Right lobe of liver (tissue), 6 donors: ENCODE results near the gene DPYD. TPM values are rescaled to one million over a fixed set of nuclear protein-coding genes. Genes with fewer than 3 reads are reported as not detected.
A peak's percentile ranks its signal among the peaks of the same experiment; 100 is the strongest.

ENCODE experiments used
- ATAC-seq, 4 donors: fragments of 200-7000 bp; cut with Tn5 transposase; one replicate each; pipeline ENCODE4 v1.9.1; 2020; ENCODE audit warnings: mild to moderate bottlenecking in 4 of 4, moderate library complexity in 4 of 4
- DNase-seq, 3 donors: peaks; one replicate each; pipeline ENCODE4 v3.0.0-alpha.2; 2020
- H3K27ac ChIP-seq, 3 donors: fragments of 200-600 bp; one replicate each; pipeline ENCODE4 v1.8.0; 2022
- H3K27me3 ChIP-seq, 2 donors: fragments of 200-600 bp; one replicate each; pipeline ENCODE4 v1.8.0; 2022
- H3K36me3 ChIP-seq, 4 donors: fragments of 200-600 bp; sonication (generic) in 1 of 4; one replicate each; pipeline versions ENCODE4 v1.5.1 to v1.8.0; 2017 to 2022; ENCODE audit warnings: control low read depth in 1 of 4
- H3K4me1 ChIP-seq, 4 donors: fragments of 200-600 bp; sonication (generic) in 1 of 4; one replicate each; pipeline versions ENCODE4 v1.5.1 to v1.8.0; 2017 to 2022; ENCODE audit warnings: control low read depth in 1 of 4
- H3K4me3 ChIP-seq, 3 donors: fragments of 200-600 bp; one replicate each; pipeline ENCODE4 v1.8.0; 2022
- H3K9me3 ChIP-seq, 4 donors: fragments of 200-600 bp; sonication (generic) in 1 of 4; one replicate each; pipeline versions ENCODE4 v1.5.1 to v1.8.0; 2017 to 2022; ENCODE audit warnings: control low read depth in 1 of 4
- POLR2A ChIP-seq: fragments of 450-650 bp; IDR thresholded peaks from one replicate; pipeline ENCODE4 v1.6.1; 2017; ENCODE audit warnings: antibody characterized with exemption, mild to moderate bottlenecking
- WGBS: methylation state at CpG from one replicate; pipeline ENCODE4 v1.1.6; 2018; ENCODE audit warnings: low coverage, low lambda C conversion rate; ENCODE audit not compliant: insufficient coverage; ENCODE audit errors: missing lambda C conversion rate; 5-methylcytosine and 5-hydroxymethylcytosine counted together
- intact Hi-C, 2 donors: fragments of 100-400 bp; cut with DNase I; formaldehyde crosslinking; loops; one replicate each; pipeline versions ENCODE4 v1.11.2 to v1.14.1; 2022
- total RNA-seq, 6 experiments: library from RNA; depleted of rRNA in 2 of 6; stranded (reverse); fragments of >200 nt in 2 of 6; fragmentation: NEBNext Ultra II Directional in 3 of 6; extraction: Animal tissue kit (Norgen Biotek cat#: 25700) in 3 of 6; gene quantifications; one replicate each; pipeline versions ENCODE4 v1.1.0 to v1.2.4, GENCODE V29; 2016 to 2023
- TF ChIP-seq, protein P1 (sequence below), 4 donors: fragments of 200-600 bp in 3 of 4; fragments of 450-650 bp in 1 of 4; IDR thresholded peaks; one replicate each; pipeline versions ENCODE4 v1.5.1 to v1.8.0; 2016 to 2022; ENCODE audit warnings: antibody characterized with exemption in 4 of 4, mild to moderate bottlenecking in 2 of 4
- donor health status: DM: no; HTN: yes; CAD: no.
- donor health status: DM: no; HTN: no; CAD: no.
- donor health status: DM: no; HTN: no; CAD: no.
- donor health status: DM: no; HTN: yes; CAD: no.
- donor health status: DM: no; HTN: yes; CAD: no.

DPYD gene
- total RNA-seq, 6 experiments from 2014 or later: 25.2 to 74.4 (median 40.0) TPM

DNA sequence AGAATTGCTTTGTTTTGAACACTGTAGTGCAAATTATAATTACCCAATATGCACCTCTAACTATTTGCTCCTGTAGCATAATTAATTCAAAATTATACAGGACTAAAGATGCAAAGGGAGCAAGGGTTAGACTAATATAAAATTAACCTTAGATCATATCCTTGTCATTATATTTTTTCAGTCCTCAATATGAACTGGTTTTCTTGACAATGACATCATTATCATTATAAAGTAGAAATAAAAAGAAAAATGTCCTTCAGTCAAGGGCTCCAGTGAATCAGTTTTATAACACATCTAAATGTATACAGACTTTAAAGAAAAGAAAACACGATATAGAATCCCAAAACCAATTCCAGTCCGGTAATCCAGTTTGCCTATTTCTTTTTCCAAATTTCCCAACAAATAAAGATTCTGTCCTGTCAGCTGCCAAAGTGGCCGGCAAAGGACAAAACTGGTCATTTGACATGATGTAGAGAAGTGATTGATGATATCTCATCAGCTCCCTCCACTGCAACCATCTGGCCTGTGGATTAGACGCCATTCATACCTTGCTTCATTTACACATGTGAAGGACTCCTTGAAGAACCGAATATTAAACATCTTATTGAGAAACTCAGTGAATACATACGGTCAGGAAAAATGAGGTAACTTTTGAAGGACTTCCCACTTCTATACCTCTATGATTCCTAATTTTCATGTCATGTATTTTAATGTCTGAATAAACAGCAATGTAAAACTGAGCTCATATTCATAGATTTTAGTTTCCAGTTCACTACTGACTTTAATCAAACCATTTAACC is 15.5 kb downstream of the DPYD start:
- DNase-seq (no peak), ATAC-seq (no peak)
- peaks cover 0 to 19% (median 2%) of the 10 kb centered on the region in 4 donors for H3K4me1 ChIP-seq
- intact Hi-C loops: no loop called here
- H3K9me3 ChIP-seq: no peaks in the 10 kb centered on the region
- H3K4me3 ChIP-seq: no peak overlapping the region
- TF ChIP-seq, protein P1, sequence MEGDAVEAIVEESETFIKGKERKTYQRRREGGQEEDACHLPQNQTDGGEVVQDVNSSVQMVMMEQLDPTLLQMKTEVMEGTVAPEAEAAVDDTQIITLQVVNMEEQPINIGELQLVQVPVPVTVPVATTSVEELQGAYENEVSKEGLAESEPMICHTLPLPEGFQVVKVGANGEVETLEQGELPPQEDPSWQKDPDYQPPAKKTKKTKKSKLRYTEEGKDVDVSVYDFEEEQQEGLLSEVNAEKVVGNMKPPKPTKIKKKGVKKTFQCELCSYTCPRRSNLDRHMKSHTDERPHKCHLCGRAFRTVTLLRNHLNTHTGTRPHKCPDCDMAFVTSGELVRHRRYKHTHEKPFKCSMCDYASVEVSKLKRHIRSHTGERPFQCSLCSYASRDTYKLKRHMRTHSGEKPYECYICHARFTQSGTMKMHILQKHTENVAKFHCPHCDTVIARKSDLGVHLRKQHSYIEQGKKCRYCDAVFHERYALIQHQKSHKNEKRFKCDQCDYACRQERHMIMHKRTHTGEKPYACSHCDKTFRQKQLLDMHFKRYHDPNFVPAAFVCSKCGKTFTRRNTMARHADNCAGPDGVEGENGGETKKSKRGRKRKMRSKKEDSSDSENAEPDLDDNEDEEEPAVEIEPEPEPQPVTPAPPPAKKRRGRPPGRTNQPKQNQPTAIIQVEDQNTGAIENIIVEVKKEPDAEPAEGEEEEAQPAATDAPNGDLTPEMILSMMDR (IDR thresholded peaks at IDR 0.05): no peak
- no peak for TF ChIP-seq POLR2A
- H3K27ac ChIP-seq: no peak overlapping the region
- no peaks in the 10 kb centered on the region for H3K36me3 ChIP-seq
- WGBS: 73% methylated on average over 6 of the region's 6 CpGs
- no peaks in the 10 kb centered on the region for H3K27me3 ChIP-seq

DNA sequence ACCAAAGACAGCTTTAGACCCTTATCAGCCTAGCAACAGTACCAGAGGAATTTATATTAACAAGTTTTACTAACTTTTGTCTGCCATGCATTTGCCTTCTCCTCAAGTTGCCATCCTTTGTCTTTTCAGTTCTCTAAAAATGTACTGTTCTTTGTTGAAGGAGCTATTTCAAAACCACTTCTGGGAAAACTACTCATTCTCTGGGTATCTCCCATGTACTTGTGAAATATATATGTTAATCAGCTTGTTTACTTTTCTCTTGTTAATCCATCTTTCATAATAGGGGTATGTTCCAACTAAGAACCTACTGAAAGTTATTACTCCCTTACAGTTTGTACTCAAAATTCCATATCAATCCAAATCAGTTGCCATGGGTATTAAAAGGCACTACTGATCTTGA is 16.3 kb downstream of the DPYD start:
- Histone ChIP-seq H3K36me3 (no peaks in the 10 kb centered on the region), H3K4me1 (peaks cover 0 to 19% (median 2%) of the 10 kb centered on the region in 4 donors), H3K27ac (no peak overlapping the region), H3K9me3 (no peaks in the 10 kb centered on the region), H3K27me3 (no peaks in the 10 kb centered on the region), H3K4me3 (no peak overlapping the region)
- TF ChIP-seq POLR2A: no peak
- TF ChIP-seq, protein P1 (IDR thresholded peaks at IDR 0.05): no peak
- intact Hi-C loops: no loop called here
- peak in 3 of 4 donors; percentile 28 to 40 (median 37) for ATAC-seq
- no peak for DNase-seq

DNA sequence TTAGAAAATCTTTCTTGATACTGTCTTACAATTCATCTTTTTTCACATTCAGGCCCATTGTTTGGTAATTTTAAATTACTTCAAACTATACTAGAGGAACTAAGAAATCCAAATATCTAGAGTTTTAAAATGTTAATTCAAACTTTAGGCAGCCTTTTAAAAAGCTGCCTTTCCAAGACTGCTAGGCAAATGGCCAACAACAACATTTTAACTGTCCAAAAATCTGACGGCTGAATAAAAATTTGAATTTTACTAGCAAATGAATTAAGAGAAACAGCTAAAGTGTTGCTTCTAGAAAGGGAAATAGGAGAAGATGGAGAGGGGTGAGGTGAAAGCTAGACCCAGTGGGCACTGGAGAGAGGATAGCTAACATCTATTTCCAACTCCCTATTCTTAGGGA is 17.2 kb downstream of the DPYD start:
- no peaks in the 10 kb centered on the region for H3K27me3 ChIP-seq
- intact Hi-C loops: no loop called here
- H3K9me3 ChIP-seq: no peaks in the 10 kb centered on the region
- 28% methylated on average over 1 of the region's 1 CpG for WGBS
- TF ChIP-seq POLR2A: no peak
- TF ChIP-seq, protein P1 (IDR thresholded peaks at IDR 0.05): no peak
- H3K4me3 ChIP-seq: no peak overlapping the region
- no peak for ATAC-seq
- no peaks in the 10 kb centered on the region for H3K36me3 ChIP-seq
- H3K4me1 ChIP-seq: peaks cover 0 to 19% (median 2%) of the 10 kb centered on the region in 4 donors
- DNase-seq: no peak
- no peak overlapping the region for H3K27ac ChIP-seq

DNA sequence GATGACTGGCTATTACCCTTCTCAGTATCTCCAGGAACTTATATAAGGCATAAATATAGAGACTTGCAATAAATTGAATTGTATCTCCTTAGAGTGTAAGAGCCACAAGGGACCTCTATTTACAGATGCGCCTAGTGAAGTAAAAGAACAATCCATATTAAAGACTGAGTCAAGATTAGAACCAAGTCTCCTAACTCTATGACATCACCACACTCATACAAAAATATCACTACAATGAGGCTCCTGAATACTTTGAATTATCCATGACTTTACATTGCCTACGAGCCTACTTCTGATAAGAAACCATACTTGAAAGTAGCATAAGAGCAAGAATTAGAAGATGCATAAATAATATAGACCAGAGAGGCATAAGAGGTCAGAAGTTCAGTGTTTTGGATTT is 18.8 kb downstream of the DPYD start:
- Histone ChIP-seq H3K36me3 (no peaks in the 10 kb centered on the region), H3K27ac (no peak overlapping the region), H3K4me3 (no peak overlapping the region), H3K4me1 (peaks cover 0 to 19% (median 2%) of the 10 kb centered on the region in 4 donors), H3K9me3 (no peaks in the 10 kb centered on the region), H3K27me3 (no peaks in the 10 kb centered on the region)
- TF ChIP-seq POLR2A: no peak
- TF ChIP-seq, protein P1 (IDR thresholded peaks at IDR 0.05): no peak
- 91% methylated on average over 2 of the region's 2 CpGs for WGBS
- DNase-seq (no peak), ATAC-seq (no peak)
- intact Hi-C loops: no loop called here
